OCI-LY7 (cell line): Measurements from ENCODE around the gene TLR9. TPM values are rescaled to one million over a fixed set of nuclear protein-coding genes. Genes with fewer than 3 reads are reported as not detected.

Experiments
- BruUV-seq: library from RNA; stranded (reverse); fragments of 400-500 nt; replicated peaks from 2 replicates; lab custom pipeline; 2021; lab: Mats Ljungman, UMichigan
- CTCF ChIA-PET: fragments of 300-600 bp; sonication (Branson Sonifier 250); formaldehyde crosslinking; loops from one replicate; lab custom pipeline; 2022; ENCODE audit warnings: antibody characterized with exemption; ENCODE audit not compliant: unreplicated experiment; lab: Charles Lee
- POLR2A ChIA-PET: fragments of 300-600 bp; sonication (Branson Sonifier 250); formaldehyde crosslinking; loops from one replicate; lab custom pipeline; 2022; ENCODE audit warnings: antibody characterized with exemption; lab: Charles Lee
- DNase-seq: peaks from one replicate; pipeline ENCODE4 v3.0.0-alpha.2; 2015; ENCODE audit warnings: low spot score
- H2AFZ ChIP-seq: fragments of 200-600 bp; sonication (generic), shearing (Covaris generic); 2 replicates; pipeline ENCODE4 v1.6.1; 2014; ENCODE audit warnings: mild to moderate bottlenecking, antibody characterized with exemption, low read length, moderate library complexity
- H3K27ac ChIP-seq: fragments of 200-600 bp; sonication (generic); 2 replicates; pipeline ENCODE4 v1.5.1; 2014; ENCODE audit warnings: mixed run types, low read depth, mild to moderate bottlenecking, moderate library complexity, low read length, inconsistent platforms; ENCODE audit not compliant: poor library complexity, severe bottlenecking
- H3K36me3 ChIP-seq: fragments of 200-600 bp; sonication (generic); 2 replicates; pipeline ENCODE4 v1.6.1; 2014; ENCODE audit warnings: mild to moderate bottlenecking, antibody characterized with exemption, low read length, moderate library complexity, mixed read lengths; ENCODE audit not compliant: insufficient read depth
- H3K4me1 ChIP-seq: fragments of 200-600 bp; sonication (generic); 2 replicates; pipeline ENCODE4 v1.5.1; 2014; ENCODE audit warnings: mild to moderate bottlenecking, low read length; ENCODE audit not compliant: insufficient read depth, poor library complexity, severe bottlenecking
- H3K4me2 ChIP-seq: fragments of 200-600 bp; sonication (generic); 2 replicates; pipeline ENCODE4 v1.6.1; 2014; ENCODE audit warnings: mild to moderate bottlenecking, low read length
- H3K4me3 ChIP-seq: fragments of 200-600 bp; sonication (generic); 2 replicates; pipeline ENCODE4 v1.5.1; 2014; ENCODE audit warnings: mild to moderate bottlenecking, low read depth, low read length; ENCODE audit not compliant: poor library complexity, severe bottlenecking
- H3K79me2 ChIP-seq: fragments of 200-600 bp; sonication (generic); 2 replicates; pipeline ENCODE4 v1.6.1; 2016; ENCODE audit warnings: low read depth, mild to moderate bottlenecking, low read length, moderate library complexity, mixed read lengths; ENCODE audit not compliant: insufficient read depth
- H3K9me2 ChIP-seq: fragments of 200-600 bp; sonication (generic); 2 replicates; pipeline ENCODE4 v1.6.1; 2016; ENCODE audit warnings: mild to moderate bottlenecking, low read length, mixed read lengths; ENCODE audit not compliant: insufficient read depth
- H3K9me3 ChIP-seq: fragments of 200-600 bp; sonication (generic); 2 replicates; pipeline ENCODE4 v1.6.1; 2014; ENCODE audit warnings: mild to moderate bottlenecking, mixed run types, low read length, mixed read lengths
- H4K20me1 ChIP-seq: fragments of 200-600 bp; sonication (generic); 2 replicates; pipeline ENCODE4 v1.6.1; 2014; ENCODE audit warnings: mild to moderate bottlenecking, antibody characterized with exemption, low read length, moderate library complexity, mixed read lengths; ENCODE audit not compliant: insufficient read depth
- CTCF ChIP-seq: fragments of 200-600 bp; sonication (generic); conservative IDR thresholded peaks from 2 replicates; pipeline ENCODE4 v1.5.1; 2014; ENCODE audit warnings: mild to moderate bottlenecking, antibody characterized with exemption, low read length, moderate library complexity, mixed read lengths
- EZH2phosphoT487 ChIP-seq: fragments of 200-600 bp; sonication (generic); IDR thresholded peaks from 2 replicates; pipeline ENCODE4 v1.6.1; 2018; ENCODE audit warnings: low read depth, borderline replicate concordance, mild to moderate bottlenecking, mixed run types, antibody characterized with exemption, low read length, moderate library complexity, mixed read lengths
- intact Hi-C: fragments of 100-400 bp; cut with micrococcal nuclease; formaldehyde crosslinking; loops from one replicate; pipeline ENCODE4 v1.10.0; 2022; ENCODE audit not compliant: unreplicated experiment
- total RNA-seq, 2 experiments: library from RNA; depleted of rRNA in 1 of 2; stranded (reverse); fragments of >200 nt in 1 of 2; shearing (Covaris generic) in 1 of 2; gene quantifications; 2 replicates each; pipeline ENCODE4 v1.2.3, GENCODE V29; 2014 to 2022

The TLR9 gene
- total RNA-seq, 2 experiments from 2014 or later = 1.7 to 9.0 TPM

GRCh38 chr3:52177701-52178042 is 47.8 kb downstream of the TLR9 start:
- no peaks in the 10 kb centered on the region for H4K20me1 ChIP-seq
- ChIA-PET CTCF (no interaction called here), POLR2A (no interaction called here)
- intact Hi-C loops = no loop called here
- no peaks in the 10 kb centered on the region for H3K36me3 ChIP-seq
- no TSS peak for BruUV-seq
- no peak overlapping the region for H3K27ac ChIP-seq
- H3K9me3 ChIP-seq = no peaks in the 10 kb centered on the region
- H3K4me3 ChIP-seq = no peak overlapping the region
- no peaks in the 10 kb centered on the region for H3K79me2 ChIP-seq
- H2AFZ ChIP-seq = no peak overlapping the region
- peaks cover 7% of the 10 kb centered on the region for H3K4me1 ChIP-seq
- no peak overlapping the region for H3K4me2 ChIP-seq
- no peak for DNase-seq
- no peaks in the 10 kb centered on the region for H3K9me2 ChIP-seq
- TF ChIP-seq CTCF (no peak), EZH2phosphoT487 (no peak)

GRCh38 chr3:52176951-52177700 is 48.3 kb downstream of the TLR9 start:
- H3K4me3 ChIP-seq = no peak overlapping the region

More at GRCh38 chr3:52176951-52177700, 48.3 kb downstream of the TLR9 start:
- Histone ChIP-seq H4K20me1 (no peaks in the 10 kb centered on the region), H3K36me3 (no peaks in the 10 kb centered on the region), H2AFZ (no peak overlapping the region), H3K9me2 (no peaks in the 10 kb centered on the region), H3K9me3 (no peaks in the 10 kb centered on the region), H3K27ac (no peak overlapping the region), H3K79me2 (no peaks in the 10 kb centered on the region), H3K4me1 (peaks cover 7% of the 10 kb centered on the region), H3K4me2 (no peak overlapping the region)
- no TSS peak for BruUV-seq
- no peak for DNase-seq
- CTCF ChIA-PET = no interaction called here
- POLR2A ChIA-PET = no interaction called here
- TF ChIP-seq CTCF (no peak), EZH2phosphoT487 (no peak)
- intact Hi-C loops = no loop called here
